Rectal smooth muscle tissue (tissue), 1 donor: ENCODE results near the gene RADIL.

Experiments
- H3K27ac ChIP-seq: one replicate; pipeline ENCODE4 v1.7.0; 2013; ENCODE audit warnings: low read depth, low read length, inconsistent platforms
- H3K27me3 ChIP-seq: one replicate; pipeline ENCODE4 v1.7.0; 2013; ENCODE audit warnings: low read length; ENCODE audit not compliant: control insufficient read depth, insufficient read depth
- H3K36me3 ChIP-seq: one replicate; pipeline ENCODE4 v1.7.0; 2013; ENCODE audit warnings: low read length; ENCODE audit not compliant: control insufficient read depth, insufficient read depth
- H3K4me1 ChIP-seq: one replicate; pipeline ENCODE4 v1.7.0; 2013; ENCODE audit warnings: low read length; ENCODE audit not compliant: control insufficient read depth, insufficient read depth
- H3K4me3 ChIP-seq: one replicate; pipeline ENCODE4 v1.7.0; 2013; ENCODE audit warnings: low read length
- H3K9ac ChIP-seq: one replicate; pipeline ENCODE4 v1.7.0; 2013; ENCODE audit warnings: low read length

Gene RADIL

DNA sequence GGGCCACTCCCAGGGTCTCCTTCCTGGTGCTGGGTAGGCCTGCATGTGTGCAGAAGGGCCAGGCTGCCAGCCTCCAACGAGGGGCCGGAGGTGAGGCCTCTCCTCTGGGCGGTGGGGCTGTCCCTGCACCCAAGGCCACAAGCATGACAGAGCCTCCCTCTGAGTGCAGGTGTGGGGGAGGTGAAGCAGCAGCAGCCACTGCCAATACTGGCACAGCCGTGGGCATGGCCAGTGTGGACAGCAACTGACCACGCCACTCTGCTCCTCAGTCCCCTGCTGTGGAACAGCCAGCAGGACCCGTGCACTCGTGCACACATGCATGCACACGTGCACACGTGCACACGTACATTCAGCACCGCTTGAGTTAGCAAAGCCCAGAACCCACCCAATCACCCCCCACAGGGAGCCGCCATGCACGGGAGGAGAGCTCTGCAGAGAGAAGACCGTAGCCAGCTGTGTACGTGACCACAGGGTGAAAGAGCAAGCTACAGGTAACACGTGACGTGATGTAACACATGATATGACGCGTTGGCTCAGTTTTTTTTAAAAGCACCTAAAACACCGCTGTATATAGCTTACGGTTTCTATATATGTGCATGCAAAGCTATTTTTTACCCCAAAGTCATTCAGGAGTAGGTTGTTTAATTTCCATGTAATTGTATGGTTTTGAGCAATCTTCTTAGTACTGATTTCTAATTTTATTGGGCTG is 44.7 kb downstream of the RADIL start:
- Histone ChIP-seq H3K4me1 (no peaks in the 10 kb centered on the region), H3K27ac (no peak overlapping the region), H3K36me3 (no peaks in the 10 kb centered on the region), H3K4me3 (no peak overlapping the region), H3K27me3 (no peaks in the 10 kb centered on the region), H3K9ac (no peak overlapping the region)

DNA sequence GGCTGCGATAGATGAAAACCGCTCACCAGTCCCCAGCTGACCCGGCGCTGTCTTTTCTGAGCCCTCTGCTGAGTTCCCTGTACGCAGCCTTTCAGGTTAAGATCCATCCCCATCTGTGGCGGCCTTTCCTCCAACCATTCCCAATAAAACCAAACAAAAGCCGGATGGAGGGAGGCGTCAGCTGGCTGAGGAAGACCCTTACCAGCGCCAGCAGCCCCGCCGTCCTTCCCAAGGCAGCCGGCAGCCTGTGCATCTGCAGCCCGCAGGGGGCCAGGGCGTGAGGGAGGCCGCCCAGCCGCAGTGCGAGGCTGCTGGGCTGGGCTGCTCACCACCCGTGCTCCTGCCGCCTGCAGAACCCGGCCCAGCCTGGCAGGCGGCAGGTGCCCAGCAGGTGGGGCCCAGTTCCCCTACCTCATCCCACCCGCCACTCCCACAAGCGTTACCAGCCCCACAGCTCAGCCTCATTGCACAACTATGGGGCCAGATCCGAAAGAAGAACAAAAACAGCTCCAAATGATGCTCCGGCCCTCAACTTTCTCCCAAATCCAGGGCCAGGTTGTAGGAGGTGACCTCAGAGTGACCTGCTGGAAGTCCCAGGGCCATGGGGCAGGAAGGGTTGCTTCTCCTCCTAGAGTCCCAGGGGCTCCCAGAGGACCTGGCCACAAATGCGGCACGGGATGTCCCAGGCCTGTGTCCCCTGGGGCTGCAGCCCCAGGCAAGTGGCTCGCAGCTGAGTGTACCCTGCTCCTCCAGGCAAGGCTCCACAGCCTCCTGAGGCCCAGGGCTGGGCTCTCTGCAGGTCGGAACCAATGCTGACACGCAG is 45.5 kb downstream of the RADIL start:
- no peak overlapping the region for H3K9ac ChIP-seq
- H3K4me1 ChIP-seq = no peaks in the 10 kb centered on the region
- no peak overlapping the region for H3K27ac ChIP-seq
- no peaks in the 10 kb centered on the region for H3K27me3 ChIP-seq
- no peaks in the 10 kb centered on the region for H3K36me3 ChIP-seq
- no peak overlapping the region for H3K4me3 ChIP-seq

DNA sequence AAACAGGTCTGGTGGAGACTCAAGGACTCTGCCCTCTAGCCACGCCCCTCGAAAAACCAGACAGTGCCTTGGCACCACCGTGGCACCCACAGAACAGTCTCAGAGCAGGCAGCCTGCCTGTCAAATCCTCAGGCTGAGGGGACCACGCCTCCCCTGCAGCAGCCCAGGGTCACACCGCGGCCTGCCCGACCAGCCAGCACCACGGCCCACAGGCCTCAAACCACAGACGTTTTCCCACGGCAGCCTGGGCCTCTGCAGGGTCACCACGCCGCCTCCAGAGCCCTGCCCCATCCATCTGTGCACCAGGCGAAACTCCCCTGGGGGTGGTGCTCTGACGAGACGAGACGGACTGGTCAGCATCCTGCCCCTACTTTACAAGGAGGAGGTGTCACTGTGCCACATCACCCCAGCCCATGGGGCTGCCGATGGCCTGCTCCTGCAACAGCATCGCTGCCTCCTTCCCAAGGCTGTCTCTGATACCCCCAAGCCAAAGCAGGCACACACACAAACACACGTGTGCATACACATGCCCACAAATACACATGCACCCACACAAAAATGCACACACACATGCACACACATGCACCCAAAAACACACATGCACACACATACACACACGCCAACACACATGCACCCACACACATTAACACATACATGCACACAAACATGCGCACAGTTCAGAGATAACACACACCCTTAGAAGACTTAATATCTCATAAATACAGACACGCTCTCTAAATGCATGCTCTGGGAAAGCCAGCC is 46.3 kb downstream of the RADIL start:
- Histone ChIP-seq H3K4me3 (no peak overlapping the region), H3K27me3 (no peaks in the 10 kb centered on the region), H3K27ac (no peak overlapping the region), H3K4me1 (no peaks in the 10 kb centered on the region), H3K9ac (no peak overlapping the region), H3K36me3 (no peaks in the 10 kb centered on the region)

DNA sequence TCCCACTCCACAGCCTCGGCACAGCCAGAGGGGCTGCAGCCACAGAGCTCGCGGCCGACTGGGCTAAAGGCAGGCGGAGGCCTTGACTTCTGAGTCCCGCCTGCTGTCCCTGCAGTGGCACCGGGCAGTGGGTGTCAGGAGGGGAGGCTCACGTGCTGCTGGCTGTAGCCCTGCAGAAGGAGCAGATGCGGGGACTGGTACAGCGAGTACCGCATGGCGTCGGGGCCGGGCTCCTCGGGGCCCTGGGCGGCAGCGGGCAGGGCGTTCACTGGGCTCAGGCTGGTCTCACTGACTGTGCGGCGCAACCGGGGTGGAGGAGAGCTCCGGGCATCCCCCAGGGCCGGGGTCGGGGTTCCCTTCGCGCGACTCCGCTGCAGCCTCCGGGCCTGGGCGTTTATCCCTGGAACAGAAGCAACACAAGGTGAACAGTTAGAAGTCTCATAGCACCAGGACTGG is 47.3 kb downstream of the RADIL start:
- Histone ChIP-seq H3K27ac (no peak overlapping the region), H3K9ac (no peak overlapping the region), H3K4me3 (no peak overlapping the region), H3K36me3 (no peaks in the 10 kb centered on the region), H3K27me3 (no peaks in the 10 kb centered on the region), H3K4me1 (no peaks in the 10 kb centered on the region)

DNA sequence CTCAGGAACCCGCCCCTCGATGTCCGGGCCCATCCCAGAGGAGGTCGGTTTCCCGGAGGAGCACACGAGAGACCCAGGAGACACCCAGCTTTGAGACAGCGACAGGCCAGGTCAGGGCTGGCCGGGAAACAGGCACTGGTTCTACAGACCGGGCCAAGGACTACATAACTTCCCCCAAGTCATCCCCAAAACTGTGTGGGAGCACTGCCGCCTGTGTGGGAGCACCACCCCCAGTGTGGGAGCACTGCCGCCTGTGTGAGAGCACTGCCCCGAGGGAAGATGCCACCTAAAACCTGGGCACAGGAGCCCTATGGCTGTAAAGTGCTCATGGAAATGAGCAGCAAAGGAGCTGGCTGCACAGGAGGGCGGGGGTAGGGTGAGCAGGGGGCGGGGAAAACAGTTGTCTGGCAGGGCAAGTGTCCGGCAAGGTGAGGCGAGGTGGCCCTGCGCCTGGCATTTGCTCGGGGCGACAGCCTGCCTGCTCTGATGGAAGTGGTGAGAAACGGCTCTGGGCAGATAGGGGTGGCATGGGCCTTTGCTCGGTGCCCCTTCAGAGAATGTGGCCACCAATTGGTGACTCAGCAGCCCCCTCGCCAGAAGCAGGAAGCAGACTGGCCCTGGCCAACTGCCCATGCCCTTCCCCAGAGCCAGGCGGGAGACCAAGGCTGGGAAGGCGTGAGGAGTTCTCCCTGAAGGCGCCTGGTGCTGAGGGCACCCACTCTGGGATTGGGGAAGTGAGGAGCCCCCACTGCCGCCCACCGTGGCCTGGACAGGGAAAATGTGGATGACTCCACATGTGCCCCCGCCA is 47.9 kb downstream of the RADIL start:
- no peak overlapping the region for H3K9ac ChIP-seq
- H3K36me3 ChIP-seq = no peaks in the 10 kb centered on the region
- H3K27ac ChIP-seq = no peak overlapping the region
- H3K4me3 ChIP-seq = no peak overlapping the region
- no peaks in the 10 kb centered on the region for H3K27me3 ChIP-seq
- H3K4me1 ChIP-seq = no peaks in the 10 kb centered on the region

DNA sequence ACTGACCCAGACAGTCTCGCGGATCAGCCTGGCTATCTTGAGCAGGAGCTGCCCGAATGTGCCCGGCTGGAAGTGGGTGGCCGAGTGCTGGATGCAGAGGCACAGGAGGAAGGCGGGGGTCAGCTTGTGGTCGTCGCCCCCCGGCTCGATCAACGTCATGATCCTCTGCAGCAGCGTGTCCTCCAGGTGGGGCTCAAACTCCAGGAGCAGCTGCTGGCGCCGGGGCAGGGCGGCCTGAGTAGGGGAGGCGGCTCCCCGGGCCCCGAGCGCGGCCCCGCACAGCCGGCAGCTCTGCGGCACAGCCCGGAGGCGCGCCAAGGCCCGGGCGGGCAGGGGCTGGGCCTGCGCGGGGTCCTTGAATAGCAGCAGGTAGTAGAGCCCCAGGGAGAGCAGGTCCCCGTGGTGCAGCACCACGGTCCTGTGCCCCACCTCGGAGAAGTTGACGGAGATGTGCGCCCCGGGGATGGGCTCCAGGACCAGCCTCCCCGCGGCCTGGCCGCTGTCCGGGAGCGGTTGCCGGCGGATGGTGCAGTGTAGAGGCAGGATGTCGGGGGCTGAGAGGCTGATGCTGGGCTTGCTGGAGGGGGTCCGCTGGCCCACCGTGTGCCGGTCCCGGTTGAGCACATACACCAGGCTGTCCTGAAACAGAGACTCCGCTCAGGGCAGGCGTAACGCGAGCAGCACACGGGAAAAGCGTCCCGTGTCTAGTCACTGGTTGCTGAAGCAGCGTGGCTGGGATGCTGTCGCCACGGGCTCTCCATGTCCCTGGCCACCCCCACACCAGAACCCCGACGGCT is 48.7 kb downstream of the RADIL start:
- Histone ChIP-seq H3K4me1 (no peaks in the 10 kb centered on the region), H3K36me3 (no peaks in the 10 kb centered on the region), H3K9ac (no peak overlapping the region), H3K27me3 (no peaks in the 10 kb centered on the region), H3K27ac (no peak overlapping the region), H3K4me3 (no peak overlapping the region)

DNA sequence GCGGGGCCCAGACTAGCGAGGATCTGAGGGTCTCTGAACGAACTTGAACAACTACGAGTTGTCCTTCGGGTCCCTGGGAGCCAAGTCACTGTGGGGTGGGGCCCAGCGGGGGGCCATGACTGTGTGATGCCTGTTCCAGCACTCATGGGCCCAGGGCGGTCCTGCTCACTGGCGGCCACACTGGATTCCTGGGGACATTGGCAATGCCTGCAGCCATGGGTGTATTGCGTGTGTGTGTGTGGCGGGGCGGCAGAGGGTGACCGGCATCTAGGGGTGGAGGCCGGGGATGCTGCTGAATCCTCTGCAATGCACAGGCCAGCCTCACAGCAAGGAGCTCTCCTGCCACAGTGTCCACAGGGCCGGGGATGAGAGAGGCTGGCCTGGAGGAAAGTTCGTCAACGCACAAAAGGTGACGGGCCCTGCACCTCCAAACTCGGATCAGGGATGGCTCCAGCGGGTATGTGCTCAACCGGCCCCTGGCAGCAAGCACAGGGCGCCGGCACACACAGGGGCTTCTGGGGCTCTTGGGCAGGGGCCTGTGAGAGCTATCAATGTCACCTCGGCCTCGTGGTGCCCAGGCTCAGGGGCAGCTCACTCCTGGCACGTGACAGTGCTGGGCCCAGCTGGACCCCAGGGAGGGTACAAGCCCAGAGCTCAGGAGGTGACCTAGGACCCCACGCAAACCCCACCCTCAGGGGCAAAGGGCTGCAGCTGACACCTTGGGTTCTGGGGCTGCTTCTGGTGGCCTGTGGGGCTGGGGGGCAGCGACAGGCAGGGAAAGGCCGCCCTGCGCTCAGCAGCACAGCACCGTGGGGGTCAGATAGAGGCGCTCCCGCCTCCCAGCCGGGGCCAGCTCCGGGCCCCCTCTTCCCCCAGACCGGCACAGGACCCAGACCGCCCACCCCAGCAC is 49.6 kb downstream of the RADIL start:
- Histone ChIP-seq H3K27ac (no peak overlapping the region), H3K4me3 (no peak overlapping the region), H3K9ac (no peak overlapping the region), H3K36me3 (no peaks in the 10 kb centered on the region), H3K4me1 (no peaks in the 10 kb centered on the region), H3K27me3 (no peaks in the 10 kb centered on the region)

DNA sequence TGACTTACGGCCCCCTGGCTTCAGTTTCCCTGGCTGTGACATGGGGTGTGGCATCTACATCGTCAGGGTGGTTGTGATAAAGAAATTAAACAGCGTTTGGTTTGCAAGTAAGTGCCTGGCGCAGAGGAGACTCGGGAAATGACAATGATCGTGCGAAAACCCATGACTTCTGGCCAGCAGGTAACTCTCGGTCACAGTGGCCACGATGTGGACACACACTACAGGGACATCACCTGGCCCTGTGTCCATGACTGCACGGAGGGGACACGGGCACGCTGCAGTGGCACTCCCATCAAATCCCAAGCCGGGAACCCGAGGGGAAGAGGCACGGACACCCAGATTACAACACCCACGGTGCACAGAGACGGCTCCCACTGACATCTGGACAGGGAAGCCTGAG is 50.3 kb downstream of the RADIL start:
- no peaks in the 10 kb centered on the region for H3K36me3 ChIP-seq
- no peak overlapping the region for H3K9ac ChIP-seq
- no peaks in the 10 kb centered on the region for H3K4me1 ChIP-seq
- no peaks in the 10 kb centered on the region for H3K27me3 ChIP-seq
- H3K27ac ChIP-seq = no peak overlapping the region
- no peak overlapping the region for H3K4me3 ChIP-seq

DNA sequence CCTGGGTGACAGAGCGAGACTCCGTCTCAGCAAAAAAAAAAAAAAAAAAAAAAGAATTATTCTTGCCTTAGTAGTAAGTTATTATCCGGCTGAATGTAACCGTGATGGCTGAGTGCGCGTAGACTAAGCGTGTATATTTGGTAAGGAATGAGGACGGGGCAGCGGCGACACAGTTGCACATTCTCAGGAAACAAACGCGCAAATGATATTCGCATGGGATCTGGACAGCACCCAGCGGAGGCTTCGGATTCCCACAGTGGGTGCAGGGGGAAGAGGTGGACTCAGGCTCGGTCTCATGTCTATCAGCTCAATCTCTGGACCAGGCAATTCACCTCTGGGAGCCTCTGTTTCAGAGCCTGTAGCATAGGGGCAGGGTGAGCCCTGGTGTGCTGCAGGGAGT is 50.8 kb downstream of the RADIL start:
- H3K36me3 ChIP-seq = no peaks in the 10 kb centered on the region

DNA sequence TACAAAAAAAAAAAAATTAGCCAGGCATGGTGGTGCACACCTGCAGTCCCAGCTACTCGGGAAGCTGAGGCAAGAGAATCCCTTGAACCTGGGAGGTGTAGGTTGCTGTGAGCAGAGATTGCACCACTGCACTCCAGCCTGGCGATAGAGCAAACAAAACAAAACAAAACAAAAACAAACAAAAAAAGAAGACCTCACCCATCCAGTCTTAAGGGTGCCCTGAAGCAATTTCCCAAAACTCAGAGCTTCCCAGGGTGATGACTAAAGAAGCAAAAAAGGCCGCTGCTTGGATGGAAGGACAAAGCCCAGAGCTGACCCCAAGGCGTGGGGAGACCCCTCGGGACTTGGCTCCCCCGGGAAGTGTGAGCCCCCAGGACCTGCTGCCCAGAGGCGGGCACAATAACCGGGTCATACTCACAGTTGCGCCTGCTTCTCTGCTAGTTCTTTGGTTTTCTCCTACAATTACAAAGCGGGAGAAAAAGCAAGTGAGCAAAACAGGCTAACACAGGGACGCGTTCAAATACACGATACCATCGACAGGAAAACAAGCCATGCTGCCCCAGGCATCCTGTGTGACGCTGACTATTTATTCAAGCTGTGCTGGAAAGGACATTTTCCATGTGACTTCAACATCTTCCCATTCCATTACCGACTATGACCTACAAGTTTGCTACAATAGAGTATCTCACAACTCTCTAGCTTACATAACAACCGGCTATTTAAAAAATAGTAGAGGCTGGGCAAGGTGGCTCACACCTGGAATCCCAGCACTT is 51.6 kb downstream of the RADIL start:
- Histone ChIP-seq H3K4me3 (no peak overlapping the region), H3K27me3 (no peaks in the 10 kb centered on the region), H3K36me3 (no peaks in the 10 kb centered on the region), H3K4me1 (no peaks in the 10 kb centered on the region), H3K27ac (no peak overlapping the region), H3K9ac (no peak overlapping the region)

More for the DNA sequence above, 50.8 kb downstream of the RADIL start:
- no peak overlapping the region for H3K9ac ChIP-seq
- no peaks in the 10 kb centered on the region for H3K27me3 ChIP-seq
- no peak overlapping the region for H3K4me3 ChIP-seq
- no peaks in the 10 kb centered on the region for H3K4me1 ChIP-seq
- no peak overlapping the region for H3K27ac ChIP-seq
